ENCODE data around the gene IL12RB1.

IL12RB1 gene

DNA sequence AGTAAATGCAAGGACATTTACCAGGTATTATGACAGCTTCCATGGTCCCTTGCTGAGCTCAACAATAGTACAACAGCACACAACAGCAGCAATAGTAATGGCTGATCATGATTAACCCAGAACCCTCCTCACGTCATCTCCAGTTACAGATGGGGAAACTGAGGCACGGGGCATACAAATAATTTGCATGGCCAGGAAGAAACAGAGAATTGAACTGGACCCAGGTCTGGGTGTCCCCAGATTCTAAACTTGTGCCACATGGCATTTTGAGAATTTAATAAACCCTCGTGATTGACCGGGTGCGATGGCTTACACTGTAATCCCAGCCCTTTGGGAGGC is 18.0 kb upstream of the IL12RB1 start:
- Histone ChIP-seq H3K27ac (peak overlapping the region; percentile 70 to 96), H3K4me3 (peak overlapping the region; percentile 72)
- TF ChIP-seq, protein P1, sequence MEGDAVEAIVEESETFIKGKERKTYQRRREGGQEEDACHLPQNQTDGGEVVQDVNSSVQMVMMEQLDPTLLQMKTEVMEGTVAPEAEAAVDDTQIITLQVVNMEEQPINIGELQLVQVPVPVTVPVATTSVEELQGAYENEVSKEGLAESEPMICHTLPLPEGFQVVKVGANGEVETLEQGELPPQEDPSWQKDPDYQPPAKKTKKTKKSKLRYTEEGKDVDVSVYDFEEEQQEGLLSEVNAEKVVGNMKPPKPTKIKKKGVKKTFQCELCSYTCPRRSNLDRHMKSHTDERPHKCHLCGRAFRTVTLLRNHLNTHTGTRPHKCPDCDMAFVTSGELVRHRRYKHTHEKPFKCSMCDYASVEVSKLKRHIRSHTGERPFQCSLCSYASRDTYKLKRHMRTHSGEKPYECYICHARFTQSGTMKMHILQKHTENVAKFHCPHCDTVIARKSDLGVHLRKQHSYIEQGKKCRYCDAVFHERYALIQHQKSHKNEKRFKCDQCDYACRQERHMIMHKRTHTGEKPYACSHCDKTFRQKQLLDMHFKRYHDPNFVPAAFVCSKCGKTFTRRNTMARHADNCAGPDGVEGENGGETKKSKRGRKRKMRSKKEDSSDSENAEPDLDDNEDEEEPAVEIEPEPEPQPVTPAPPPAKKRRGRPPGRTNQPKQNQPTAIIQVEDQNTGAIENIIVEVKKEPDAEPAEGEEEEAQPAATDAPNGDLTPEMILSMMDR (IDR thresholded peaks at IDR 0.05) = no peak
- DNase-seq (ENCODE audit: low spot score) = no peak

DNA sequence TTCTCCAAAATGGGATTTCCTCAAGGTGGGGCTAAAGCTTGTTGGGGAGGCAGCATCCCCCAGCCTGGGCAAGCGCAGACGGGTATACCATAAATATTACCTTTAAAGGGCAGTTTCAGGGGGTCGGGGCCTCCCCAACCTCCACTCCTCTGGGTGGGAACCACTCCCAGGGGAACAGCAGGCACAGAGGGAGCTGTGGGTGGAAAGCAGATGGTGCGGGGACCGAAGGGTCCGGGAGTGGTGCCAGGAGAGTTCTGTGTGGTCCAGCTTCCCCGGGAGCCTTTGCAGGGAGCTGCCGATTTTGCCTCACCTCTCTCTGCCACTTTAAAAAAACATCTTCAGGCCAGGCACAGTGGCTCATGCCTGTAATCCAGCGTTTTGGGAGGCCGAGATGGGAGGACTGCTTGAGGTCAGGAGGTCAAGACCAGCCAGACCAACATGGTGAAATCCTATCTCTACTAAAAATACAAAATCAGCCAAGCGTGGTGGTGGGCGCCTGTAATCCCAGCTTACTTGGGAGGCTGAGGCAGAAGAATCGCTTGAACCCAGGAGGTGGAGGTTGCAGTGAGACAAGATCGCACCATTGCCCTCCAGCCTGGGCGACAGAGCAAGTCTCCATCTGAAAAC is 16.3 kb upstream of the IL12RB1 start:
- Histone ChIP-seq H3K27ac (peak overlapping the region in 1 of 2 donors; percentile 92), H3K4me3 (no peak overlapping the region)
- no peak for DNase-seq (ENCODE audit: low spot score)
- TF ChIP-seq, protein P1 (IDR thresholded peaks at IDR 0.05) = no peak

DNA sequence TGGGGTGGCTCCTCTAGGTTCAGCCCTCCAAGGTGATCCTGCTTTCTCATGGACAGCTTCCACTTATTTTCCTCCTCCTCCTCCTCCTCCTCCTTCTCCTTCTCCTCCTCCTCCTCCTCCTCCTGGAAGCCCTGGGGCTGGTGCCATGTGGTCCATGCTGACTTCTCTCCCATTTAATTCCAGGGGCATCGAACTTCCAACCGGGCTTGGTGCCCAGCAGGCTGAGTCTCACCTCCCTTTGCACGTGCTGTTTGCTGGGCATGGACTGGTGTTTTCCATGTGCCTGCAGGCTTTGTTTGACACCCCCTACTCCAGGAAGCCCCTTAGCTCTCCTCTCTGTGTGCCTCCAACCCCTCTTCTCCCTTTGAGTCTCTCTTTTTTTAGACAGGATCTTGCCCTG is 14.5 kb upstream of the IL12RB1 start:
- H3K4me3 ChIP-seq = no peak overlapping the region
- H3K27ac ChIP-seq = no peak overlapping the region
- DNase-seq (ENCODE audit: low spot score) = no peak
- TF ChIP-seq, protein P1 (IDR thresholded peaks at IDR 0.05) = no peak

GRCh38 chr19:18100710-18101109 is 14.0 kb upstream of the IL12RB1 start:
- Histone ChIP-seq H3K27ac (no peak overlapping the region), H3K4me3 (no peak overlapping the region)
- TF ChIP-seq, protein P1 (IDR thresholded peaks at IDR 0.05) = no peak
- DNase-seq (ENCODE audit: low spot score) = no peak

- no peak for DNase-seq (ENCODE audit: low spot score)
- Histone ChIP-seq H3K4me3 (no peak overlapping the region), H3K27ac (no peak overlapping the region)
- TF ChIP-seq, protein P1 (IDR thresholded peaks at IDR 0.05) = no peak
Observed at GRCh38 chr19:18099623-18099995, 12.9 kb upstream of the IL12RB1 start.

- no peak overlapping the region for H3K27ac ChIP-seq
- peak overlapping the region; percentile 64 for H3K4me3 ChIP-seq
- DNase-seq (ENCODE audit: low spot score) = no peak
- TF ChIP-seq, protein P1 (IDR thresholded peaks at IDR 0.05) = no peak
Observed at GRCh38 chr19:18098891-18099622, 12.3 kb upstream of the IL12RB1 start.
